Loucy (cell line): Measurements from ENCODE around the gene NRG2.

Source experiments
- H2AFZ ChIP-seq: fragments of 200-600 bp; sonication (generic); 2 replicates; pipeline ENCODE4 v1.6.0; 2016; ENCODE audit warnings: antibody characterized with exemption, mild to moderate bottlenecking, low read length, moderate library complexity
- H3F3A ChIP-seq: fragments of 200-600 bp; 2 replicates; pipeline ENCODE4 v1.6.0; 2016; ENCODE audit warnings: antibody characterized with exemption, low read depth, mild to moderate bottlenecking
- H3K27me3 ChIP-seq: fragments of 200-600 bp; sonication (generic); 2 replicates; pipeline ENCODE4 v1.6.1; 2014; ENCODE audit warnings: low read length, mild to moderate bottlenecking; ENCODE audit not compliant: insufficient read depth, poor library complexity, severe bottlenecking
- H3K36me3 ChIP-seq: fragments of 200-600 bp; sonication (generic); 2 replicates; pipeline ENCODE4 v1.6.1; 2016; ENCODE audit warnings: low read length; ENCODE audit not compliant: insufficient read depth
- H3K4me1 ChIP-seq: fragments of 200-600 bp; sonication (generic); 2 replicates; pipeline ENCODE4 v1.5.1; 2014; ENCODE audit warnings: low read length, mild to moderate bottlenecking; ENCODE audit not compliant: insufficient read depth, poor library complexity, severe bottlenecking
- H3K4me2 ChIP-seq: fragments of 200-600 bp; sonication (generic); 2 replicates; pipeline ENCODE4 v1.6.0; 2014; ENCODE audit warnings: antibody characterized with exemption, low read length, low read depth, mild to moderate bottlenecking; ENCODE audit not compliant: poor library complexity, severe bottlenecking
- H3K4me3 ChIP-seq: fragments of 200-600 bp; sonication (generic); 2 replicates; pipeline ENCODE4 v1.5.1; 2014; ENCODE audit warnings: low read length, mild to moderate bottlenecking, mixed read lengths; ENCODE audit not compliant: poor library complexity, severe bottlenecking
- H3K79me2 ChIP-seq: fragments of 200-600 bp; sonication (generic); 2 replicates; pipeline ENCODE4 v1.6.1; 2014; ENCODE audit warnings: low read length; ENCODE audit not compliant: insufficient read depth
- H3K9ac ChIP-seq: fragments of 200-600 bp; sonication (generic); 2 replicates; pipeline ENCODE4 v1.6.0; 2014; ENCODE audit warnings: mild to moderate bottlenecking, low read depth, low read length, moderate library complexity; ENCODE audit not compliant: poor library complexity, severe bottlenecking
- H3K9me2 ChIP-seq: fragments of 200-600 bp; sonication (generic); replicated peaks from 2 replicates; pipeline ENCODE4 v1.6.1; 2016; ENCODE audit warnings: low read depth, low read length, mixed read lengths
- H3K9me3 ChIP-seq: fragments of 200-600 bp; sonication (generic); 2 replicates; pipeline ENCODE4 v1.6.1; 2014; ENCODE audit warnings: mild to moderate bottlenecking, antibody characterized with exemption, low read length, low read depth; ENCODE audit not compliant: insufficient read depth
- H4K20me1 ChIP-seq: fragments of 200-600 bp; sonication (generic); 2 replicates; pipeline ENCODE4 v1.6.0; 2014; ENCODE audit warnings: antibody characterized with exemption, low read length, mild to moderate bottlenecking; ENCODE audit not compliant: insufficient read depth, poor library complexity, severe bottlenecking
- CTCF ChIP-seq: fragments of 200-600 bp; sonication (generic); conservative IDR thresholded peaks from 2 replicates; pipeline ENCODE4 v1.5.1; 2014; ENCODE audit warnings: mild to moderate bottlenecking, antibody characterized with exemption, low read length
- EZH2phosphoT487 ChIP-seq: fragments of 200-600 bp; IDR thresholded peaks from 2 replicates; pipeline ENCODE4 v1.6.1; 2018; ENCODE audit warnings: antibody characterized with exemption, mild to moderate bottlenecking, moderate library complexity, borderline replicate concordance

NRG2 gene

DNA sequence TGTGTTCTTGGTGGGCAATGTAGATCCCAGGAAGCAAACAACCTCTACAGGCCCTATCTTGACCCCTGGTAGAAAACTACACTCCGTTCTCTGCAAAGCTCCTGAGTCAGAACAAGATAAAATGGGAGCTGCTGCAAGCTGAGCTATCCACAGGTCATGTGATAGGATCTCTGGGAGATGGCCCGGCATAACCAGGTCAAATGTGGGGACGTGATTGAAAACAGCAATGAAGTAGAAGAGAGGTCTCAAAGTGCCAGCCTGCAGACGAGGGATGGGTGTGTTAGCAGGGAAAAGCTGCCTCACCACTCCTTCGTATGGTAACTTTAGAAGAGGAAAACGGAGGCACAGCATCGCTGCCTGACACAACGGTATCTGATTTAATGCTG lies 25.0 kb downstream of the NRG2 start:
- H3K9ac ChIP-seq, result no peak overlapping the region
- TF ChIP-seq EZH2phosphoT487 (no peak), CTCF (no peak)
- H4K20me1 ChIP-seq, result no peaks in the 10 kb centered on the region
- no peaks in the 10 kb centered on the region for H3K79me2 ChIP-seq
- no peak overlapping the region for H3K4me2 ChIP-seq
- H3K27me3 ChIP-seq, result peaks cover 4% of the 10 kb centered on the region
- no peaks in the 10 kb centered on the region for H3F3A ChIP-seq
- no peaks in the 10 kb centered on the region for H3K9me3 ChIP-seq
- no peak overlapping the region for H2AFZ ChIP-seq
- H3K9me2 ChIP-seq, result no peaks in the 10 kb centered on the region
- H3K4me1 ChIP-seq, result no peaks in the 10 kb centered on the region
- H3K4me3 ChIP-seq, result no peak overlapping the region
- no peaks in the 10 kb centered on the region for H3K36me3 ChIP-seq

- TF ChIP-seq CTCF (no peak), EZH2phosphoT487 (no peak)
- H3K9me2 ChIP-seq, result no peaks in the 10 kb centered on the region
- H3K9ac ChIP-seq, result no peak overlapping the region
- H2AFZ ChIP-seq, result no peak overlapping the region
- H3K79me2 ChIP-seq, result no peaks in the 10 kb centered on the region
- peaks cover 4% of the 10 kb centered on the region for H3K27me3 ChIP-seq
- no peaks in the 10 kb centered on the region for H3F3A ChIP-seq
- no peaks in the 10 kb centered on the region for H3K9me3 ChIP-seq
- H3K4me2 ChIP-seq, result no peak overlapping the region
- no peak overlapping the region for H3K4me3 ChIP-seq
- H3K4me1 ChIP-seq, result no peaks in the 10 kb centered on the region
- no peaks in the 10 kb centered on the region for H3K36me3 ChIP-seq
- H4K20me1 ChIP-seq, result no peaks in the 10 kb centered on the region
Observed at GRCh38 chr5:140017397-140018095, 25.6 kb downstream of the NRG2 start.

- Histone ChIP-seq H2AFZ (no peak overlapping the region), H3K9me3 (no peaks in the 10 kb centered on the region), H3K36me3 (no peaks in the 10 kb centered on the region), H3K4me1 (no peaks in the 10 kb centered on the region), H3K9ac (no peak overlapping the region), H4K20me1 (no peaks in the 10 kb centered on the region), H3K4me3 (no peak overlapping the region), H3F3A (no peaks in the 10 kb centered on the region), H3K79me2 (no peaks in the 10 kb centered on the region), H3K4me2 (no peak overlapping the region), H3K27me3 (peaks cover 4% of the 10 kb centered on the region), H3K9me2 (no peaks in the 10 kb centered on the region)
- TF ChIP-seq EZH2phosphoT487, result no peak
- TF ChIP-seq CTCF, result no peak
Observed at GRCh38 chr5:140015706-140016105, 27.4 kb downstream of the NRG2 start.
